PFSK-1 (cell line): ENCODE data around the gene OTOP3.

Source experiments
- POLR2AphosphoS5 ChIP-seq: IDR thresholded peaks from 2 replicates; pipeline ENCODE4 v1.6.1; 2012; ENCODE audit warnings: low read depth, mild to moderate bottlenecking, control low read depth, low read length, moderate library complexity
- SIN3A ChIP-seq: IDR thresholded peaks from 2 replicates; pipeline ENCODE4 v1.6.1; 2012; ENCODE audit warnings: mild to moderate bottlenecking, low read length, moderate library complexity, borderline replicate concordance; ENCODE audit not compliant: insufficient read depth
- TAF1 ChIP-seq: IDR thresholded peaks from 2 replicates; pipeline ENCODE4 v1.6.1; 2012; ENCODE audit warnings: low read length, control low read depth, borderline replicate concordance; ENCODE audit not compliant: insufficient read depth
- TF ChIP-seq, protein P1 (sequence below), 2 experiments: IDR thresholded peaks; 2 replicates each; pipeline versions ENCODE4 v1.6.1 to v1.8.0; 2011 to 2012; ENCODE audit warnings: low read depth in 2 of 2, low read length in 2 of 2, control low read depth in 1 of 2, inconsistent platforms in 1 of 2, mild to moderate bottlenecking in 1 of 2, moderate library complexity in 1 of 2; ENCODE audit not compliant: insufficient read depth in 1 of 2

DNA sequence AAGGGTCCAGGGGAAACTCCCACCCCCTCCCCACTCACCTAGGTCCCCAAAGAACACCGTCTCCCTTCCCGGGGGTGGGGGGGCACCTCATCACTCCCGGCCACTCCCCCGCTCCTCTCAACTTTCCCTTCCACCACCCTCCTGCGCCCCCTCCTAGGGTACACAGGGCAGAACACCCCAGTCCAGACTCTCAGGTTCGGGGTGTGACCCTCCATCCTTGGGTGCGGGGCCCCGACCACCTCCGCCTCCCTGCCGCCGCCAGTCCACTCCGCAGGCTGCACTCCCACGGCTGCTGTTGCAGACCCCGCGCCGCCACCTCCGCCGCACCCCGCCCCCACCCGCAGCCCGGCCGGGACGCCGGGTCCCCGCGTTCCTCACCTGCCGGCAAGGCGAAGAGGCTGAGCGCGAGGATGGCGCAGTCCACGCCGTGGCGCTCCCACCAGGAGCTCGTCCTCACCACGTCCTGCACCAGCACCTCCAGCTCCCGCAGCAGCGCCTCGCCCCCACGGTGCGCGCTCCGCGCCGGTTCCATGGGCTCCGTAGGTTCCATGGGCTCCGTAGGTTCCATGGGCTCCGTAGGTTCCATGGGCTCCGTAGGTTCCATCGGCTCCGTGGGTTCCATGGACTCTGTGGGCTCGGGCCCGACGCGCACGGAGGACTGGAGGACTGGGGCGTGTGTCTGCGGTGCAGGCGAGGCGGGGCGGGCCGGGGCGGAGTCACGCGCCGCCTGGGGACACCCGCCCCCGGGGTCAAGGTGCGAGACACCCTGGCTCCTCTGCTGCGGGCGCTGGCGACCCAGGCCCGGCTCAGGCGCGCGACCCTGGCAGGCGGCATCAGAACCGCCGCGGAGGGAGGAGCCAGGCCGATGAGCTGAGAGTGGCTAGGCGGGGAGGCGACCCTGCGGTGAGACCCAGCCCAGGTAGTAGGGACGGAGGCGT lies 42.5 kb upstream of the OTOP3 start, which contains the start of gene FADS6:
- no peak for TF ChIP-seq TAF1
- TF ChIP-seq, protein P1, sequence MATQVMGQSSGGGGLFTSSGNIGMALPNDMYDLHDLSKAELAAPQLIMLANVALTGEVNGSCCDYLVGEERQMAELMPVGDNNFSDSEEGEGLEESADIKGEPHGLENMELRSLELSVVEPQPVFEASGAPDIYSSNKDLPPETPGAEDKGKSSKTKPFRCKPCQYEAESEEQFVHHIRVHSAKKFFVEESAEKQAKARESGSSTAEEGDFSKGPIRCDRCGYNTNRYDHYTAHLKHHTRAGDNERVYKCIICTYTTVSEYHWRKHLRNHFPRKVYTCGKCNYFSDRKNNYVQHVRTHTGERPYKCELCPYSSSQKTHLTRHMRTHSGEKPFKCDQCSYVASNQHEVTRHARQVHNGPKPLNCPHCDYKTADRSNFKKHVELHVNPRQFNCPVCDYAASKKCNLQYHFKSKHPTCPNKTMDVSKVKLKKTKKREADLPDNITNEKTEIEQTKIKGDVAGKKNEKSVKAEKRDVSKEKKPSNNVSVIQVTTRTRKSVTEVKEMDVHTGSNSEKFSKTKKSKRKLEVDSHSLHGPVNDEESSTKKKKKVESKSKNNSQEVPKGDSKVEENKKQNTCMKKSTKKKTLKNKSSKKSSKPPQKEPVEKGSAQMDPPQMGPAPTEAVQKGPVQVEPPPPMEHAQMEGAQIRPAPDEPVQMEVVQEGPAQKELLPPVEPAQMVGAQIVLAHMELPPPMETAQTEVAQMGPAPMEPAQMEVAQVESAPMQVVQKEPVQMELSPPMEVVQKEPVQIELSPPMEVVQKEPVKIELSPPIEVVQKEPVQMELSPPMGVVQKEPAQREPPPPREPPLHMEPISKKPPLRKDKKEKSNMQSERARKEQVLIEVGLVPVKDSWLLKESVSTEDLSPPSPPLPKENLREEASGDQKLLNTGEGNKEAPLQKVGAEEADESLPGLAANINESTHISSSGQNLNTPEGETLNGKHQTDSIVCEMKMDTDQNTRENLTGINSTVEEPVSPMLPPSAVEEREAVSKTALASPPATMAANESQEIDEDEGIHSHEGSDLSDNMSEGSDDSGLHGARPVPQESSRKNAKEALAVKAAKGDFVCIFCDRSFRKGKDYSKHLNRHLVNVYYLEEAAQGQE (IDR thresholded peaks at IDR 0.05; ENCODE audit: insufficient read depth in 1 of 2, low read depth in 2 of 2, low read length in 2 of 2) = no peak
- TF ChIP-seq SIN3A = no peak
- TF ChIP-seq POLR2AphosphoS5 = no peak
